NAMALWA (cell line): ENCODE measurements around the gene CWC27.
"Not testable (repeated sequence)": the region's sequence is repeated elsewhere in the genome, so short reads cannot be mapped to it uniquely, and the experiment has no call there.

Source experiments
- DNase-seq: peaks from one replicate; pipeline ENCODE4 v3.0.0-alpha.2; 2015; ENCODE audit warnings: low spot score

The CWC27 gene

DNA sequence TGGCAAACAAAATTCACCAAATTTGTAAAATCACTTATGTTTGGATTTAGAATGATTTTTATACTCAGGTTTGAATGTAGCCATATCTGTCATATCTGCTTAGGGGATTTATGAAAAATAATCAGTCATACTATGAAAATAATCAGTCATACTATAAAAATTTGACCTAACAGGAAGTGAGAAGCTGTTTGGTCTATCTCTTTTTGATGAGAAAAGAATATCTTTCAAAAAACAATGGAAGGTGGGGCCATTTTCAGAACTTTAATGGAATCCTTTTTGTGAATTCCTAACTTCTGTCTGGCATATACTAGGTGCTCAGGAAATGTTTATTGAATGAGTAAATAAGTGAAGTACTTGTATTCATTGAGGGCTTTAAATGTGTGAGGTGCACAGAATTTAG is 70.1 kb downstream of the CWC27 start:
- DNase-seq: no peak

DNA sequence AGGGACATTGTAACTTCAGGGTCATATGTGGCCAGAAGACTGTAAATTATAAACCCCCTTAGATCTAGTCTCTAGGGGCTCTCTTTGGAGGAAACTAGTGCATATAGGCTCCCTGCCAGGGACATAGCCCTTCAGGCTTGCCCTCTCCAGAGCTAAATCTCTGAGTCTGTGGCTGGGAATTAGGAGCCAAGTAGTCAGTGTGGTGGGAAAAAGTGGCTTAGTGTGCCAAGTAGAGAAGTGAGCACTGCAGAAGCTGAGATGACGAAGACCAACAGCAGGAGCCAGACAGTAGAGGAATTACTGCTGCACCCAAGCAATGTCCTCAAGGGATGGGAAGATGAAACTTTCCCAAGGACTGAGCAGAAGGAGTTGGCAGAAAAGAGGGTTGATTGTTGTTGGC is 71.2 kb downstream of the CWC27 start:
- no peak for DNase-seq

DNA sequence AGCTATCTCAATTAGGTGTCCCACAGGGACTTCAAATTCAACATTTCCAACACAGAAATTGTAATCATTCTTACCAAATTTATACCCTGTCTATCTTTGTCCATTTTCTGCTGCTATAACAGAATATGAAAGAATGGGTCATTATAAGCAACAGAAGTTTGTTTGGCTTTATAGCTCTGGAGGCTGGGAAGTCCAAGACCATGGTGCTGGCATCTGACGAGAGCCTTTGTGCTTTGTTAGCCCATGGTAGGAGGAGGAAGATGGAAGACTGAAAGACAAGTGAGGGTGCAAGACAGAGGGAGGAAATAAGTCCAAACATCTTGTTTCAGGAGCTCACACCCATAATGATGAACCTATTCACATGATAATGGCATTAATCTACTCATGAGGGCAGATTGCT is 72.2 kb downstream of the CWC27 start:
- no peak for DNase-seq

DNA sequence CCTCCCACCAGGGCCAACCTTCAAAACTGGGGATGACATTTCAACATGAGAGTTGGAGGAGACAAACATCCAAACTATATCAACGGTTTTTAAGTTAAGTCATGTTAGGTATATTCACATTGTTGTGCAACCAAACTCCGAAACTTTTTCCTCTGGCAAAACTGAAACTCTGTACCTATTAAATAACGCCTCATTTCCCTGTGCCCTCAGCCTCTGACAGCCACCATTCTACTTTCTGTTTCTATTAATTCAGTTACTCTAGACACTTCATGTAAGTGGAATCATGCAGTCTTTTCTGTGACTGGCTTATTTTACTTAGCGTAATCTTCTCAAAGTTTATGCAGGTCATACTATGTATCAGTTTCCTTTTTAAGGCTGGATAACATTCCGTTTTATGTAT is 85.0 kb downstream of the CWC27 start:
- DNase-seq: no peak

GRCh38 chr5:64854855-64855254 is 86.1 kb downstream of the CWC27 start:
- DNase-seq: no peak

- DNase-seq: no peak
Measured at GRCh38 chr5:64859881-64860280, 91.2 kb downstream of the CWC27 start.

GRCh38 chr5:64861281-64861680 is 92.6 kb downstream of the CWC27 start:
- DNase-seq: no peak

GRCh38 chr5:64864171-64864570 is 95.4 kb downstream of the CWC27 start:
- DNase-seq: no peak

- DNase-seq: no peak
Measured at GRCh38 chr5:64865662-64866061, 96.9 kb downstream of the CWC27 start.

GRCh38 chr5:64869419-64869818 is 100.7 kb downstream of the CWC27 start:
- no peak for DNase-seq

- DNase-seq: no peak
Measured at GRCh38 chr5:64872044-64872443, 103.3 kb downstream of the CWC27 start.

- DNase-seq: no peak
Measured at GRCh38 chr5:64873441-64873840, 104.7 kb downstream of the CWC27 start.

- no peak for DNase-seq
Measured at GRCh38 chr5:64874753-64875152, 106.0 kb downstream of the CWC27 start.

DNA sequence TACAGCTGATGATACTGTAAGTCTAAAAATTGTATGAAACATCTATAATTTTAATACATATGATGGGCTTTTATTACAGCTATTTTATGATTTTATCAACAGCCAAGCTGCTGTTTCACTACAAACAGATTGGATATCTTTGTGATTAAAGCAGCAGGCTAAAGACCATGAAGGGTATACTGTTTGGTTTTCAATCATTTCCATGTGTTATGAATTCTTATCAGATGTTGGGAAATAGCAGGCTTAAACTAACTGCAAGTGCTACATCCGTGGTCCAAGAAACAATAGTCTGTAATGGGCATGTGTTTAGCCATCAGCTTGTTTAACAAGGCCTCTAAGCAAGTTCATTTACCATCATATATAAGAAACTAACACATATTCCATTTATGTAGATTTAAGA is 107.5 kb downstream of the CWC27 start:
- no peak for DNase-seq

DNA sequence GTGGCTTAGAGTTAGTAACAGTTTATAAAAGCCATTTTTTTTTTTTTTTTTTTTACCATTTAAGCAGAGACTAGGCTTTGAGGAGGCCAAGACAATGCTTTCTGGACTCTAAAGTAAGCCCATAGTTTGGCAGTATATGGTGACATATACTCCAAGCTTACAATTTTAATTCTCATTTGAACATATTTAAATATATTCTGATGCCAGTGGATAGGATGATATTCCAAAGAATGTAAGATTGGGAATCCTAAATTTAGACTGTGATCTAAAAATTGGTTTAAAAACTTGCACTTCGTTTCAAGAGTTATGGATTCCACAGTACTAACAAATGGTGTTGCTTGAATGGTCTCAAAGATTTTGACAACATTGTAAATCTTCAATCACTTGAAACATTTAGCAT is 112.1 kb downstream of the CWC27 start:
- DNase-seq: no peak

DNA sequence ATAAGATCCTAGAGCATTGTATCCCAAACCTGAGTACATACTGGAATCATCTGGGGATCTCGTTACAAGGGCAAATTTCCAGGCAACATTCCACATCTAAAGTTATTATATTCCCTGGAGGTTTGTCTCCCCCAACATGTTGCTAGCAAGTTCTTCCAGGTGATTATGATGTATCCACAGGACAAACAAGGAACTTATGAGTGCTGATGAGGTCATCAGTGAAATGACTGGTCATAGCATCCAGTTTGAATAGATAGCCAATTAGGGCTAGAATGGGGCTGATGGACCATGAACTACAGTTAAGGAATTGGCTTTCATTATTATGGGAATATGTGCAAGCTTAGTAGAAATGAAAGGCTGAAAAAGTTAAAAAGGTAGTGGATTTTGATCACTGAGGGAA is 115.2 kb downstream of the CWC27 start:
- no peak for DNase-seq

GRCh38 chr5:64884541-64884940 is 115.8 kb downstream of the CWC27 start:
- DNase-seq: no peak

DNA sequence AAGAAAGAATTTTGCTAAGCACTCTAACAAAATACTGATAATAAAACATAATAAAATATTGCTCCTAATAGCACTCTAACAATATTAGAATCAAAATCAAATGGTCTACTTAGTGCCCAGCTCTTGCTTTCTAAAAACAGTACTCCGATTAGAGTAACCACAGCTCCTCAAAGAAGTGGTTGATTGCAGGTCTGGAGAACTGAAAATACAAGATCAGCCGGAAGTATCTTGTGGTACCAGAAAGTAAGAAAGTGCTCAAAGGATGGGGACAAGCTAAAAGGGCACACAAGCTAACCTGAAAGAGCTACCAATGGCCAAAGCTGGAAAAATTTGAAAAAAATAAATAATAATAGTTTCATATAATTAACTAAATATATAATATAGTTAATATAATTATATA is 119.2 kb downstream of the CWC27 start:
- DNase-seq: no peak

DNA sequence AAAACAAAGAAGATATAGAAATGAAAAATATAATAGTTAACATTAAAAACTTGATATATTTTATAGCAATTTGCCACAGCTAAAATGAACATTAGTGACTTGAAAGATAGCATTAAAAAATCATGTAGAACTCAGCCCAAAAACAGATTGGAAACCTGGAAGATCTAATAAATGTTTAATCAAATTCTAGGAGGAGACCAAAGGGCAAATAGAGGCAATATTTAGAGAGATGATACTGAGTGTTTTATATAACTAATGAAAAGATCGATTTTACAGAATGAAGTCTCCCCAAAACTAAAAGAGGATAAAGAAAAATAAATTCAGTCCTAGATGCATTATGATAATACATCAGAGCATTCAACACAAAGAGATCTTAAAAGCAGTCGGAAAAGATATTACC is 127.0 kb downstream of the CWC27 start:
- DNase-seq: no peak

DNA sequence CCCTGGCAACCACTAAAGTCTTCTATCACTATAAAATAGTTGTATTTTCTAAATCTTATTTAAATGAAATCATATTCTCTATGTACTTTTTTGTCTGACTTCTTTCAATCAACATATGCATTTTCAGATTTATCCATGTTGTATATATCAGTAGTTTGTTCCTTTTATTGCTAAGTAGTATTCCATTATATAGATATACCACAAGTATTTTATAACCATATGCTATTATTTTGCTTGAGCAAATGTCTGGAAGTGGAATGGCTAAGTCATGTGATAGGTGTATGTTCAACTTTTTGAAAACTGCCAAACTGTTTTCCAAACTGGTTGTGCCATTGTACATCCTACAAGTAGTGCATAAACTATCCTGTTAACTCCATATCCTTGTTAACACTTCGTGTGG is 131.1 kb downstream of the CWC27 start:
- DNase-seq: no peak

DNA sequence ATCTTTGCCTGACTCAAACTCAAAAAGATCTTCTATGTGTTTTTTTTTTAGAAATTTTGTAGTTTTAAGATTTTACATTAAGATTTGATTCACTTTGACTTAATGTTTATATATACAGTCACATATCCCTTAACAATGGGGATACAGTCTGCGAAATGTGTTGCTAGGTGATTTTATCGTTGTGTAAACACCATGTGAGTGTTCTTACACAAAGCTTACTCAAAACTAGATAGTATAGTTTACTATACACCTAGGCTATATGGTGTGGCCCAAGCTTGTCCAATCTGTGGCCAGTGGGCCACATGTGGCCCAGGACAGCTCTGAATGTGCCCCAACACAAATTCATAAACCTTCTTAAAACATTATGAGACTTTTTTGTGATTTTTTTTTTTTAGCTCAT is 131.9 kb downstream of the CWC27 start:
- no peak for DNase-seq

DNA sequence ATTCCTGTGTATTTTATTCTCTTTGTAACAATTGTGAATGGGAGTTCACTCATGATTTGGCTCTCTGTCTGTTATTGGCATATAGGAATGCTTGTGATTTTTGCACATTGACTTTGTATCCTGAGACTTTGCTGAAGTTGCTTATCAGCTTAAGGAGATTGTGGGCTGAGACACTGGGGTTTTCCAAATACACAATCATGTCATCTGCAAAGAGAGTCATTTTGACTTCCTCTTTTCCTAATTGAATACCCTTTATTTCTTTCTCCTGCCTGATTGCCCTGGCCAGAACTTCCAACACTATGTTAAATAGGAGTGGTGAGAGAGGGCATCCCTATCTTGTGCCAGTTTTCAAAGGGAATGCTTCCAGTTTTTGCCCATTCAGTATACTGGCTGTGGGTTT is 138.7 kb downstream of the CWC27 start:
- DNase-seq: not testable (repeated sequence)

DNA sequence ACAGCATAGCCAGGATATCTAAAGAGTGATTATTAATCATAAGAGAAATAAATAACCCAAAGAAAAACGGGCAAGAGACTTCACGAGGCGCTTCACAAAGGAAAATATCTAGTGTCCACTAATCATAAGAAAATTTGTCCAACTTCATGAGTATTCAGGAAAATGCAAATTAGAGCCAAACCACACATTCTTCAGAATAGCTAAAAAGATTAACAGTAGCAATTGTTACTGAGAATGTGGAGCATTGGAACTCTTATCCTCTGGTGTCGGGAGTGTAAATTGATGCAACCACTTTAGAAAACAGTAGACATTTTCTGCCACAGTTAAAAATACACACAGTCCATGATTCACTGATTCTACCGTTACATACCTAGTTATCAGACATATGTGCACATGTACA is 145.7 kb downstream of the CWC27 start:
- no peak for DNase-seq

GRCh38 chr5:64918083-64918482 is 149.4 kb downstream of the CWC27 start:
- no peak for DNase-seq

- no peak for DNase-seq
Measured at GRCh38 chr5:64921386-64921785, 152.7 kb downstream of the CWC27 start.
